Measurements from ENCODE around the gene SCCPDH. TPM values are rescaled to one million over a fixed set of nuclear protein-coding genes. Genes with fewer than 3 reads are reported as not detected.

Gene SCCPDH
- total and polyA plus RNA-seq, 4 donors: 52.1 to 84.3 (median 78.5) TPM

- Histone ChIP-seq H3K9ac (ENCODE audit: low read depth in 1 of 2, low read length in 2 of 2) (no peak overlapping the region), H3K27ac (ENCODE audit: low read depth in 1 of 2, low read length in 2 of 2) (no peak overlapping the region), H3K4me1 (ENCODE audit: control insufficient read depth in 4 of 4, insufficient read depth in 4 of 4, low read length in 3 of 4) (peaks cover 0 to 4% (median 0%) of the 10 kb centered on the region in 4 donors), H3K27me3 (ENCODE audit: control insufficient read depth in 4 of 4, insufficient read depth in 4 of 4, low read length in 3 of 4) (no peaks in the 10 kb centered on the region), H3K9me3 (ENCODE audit: control insufficient read depth in 4 of 4, low read length in 3 of 4) (no peaks in the 10 kb centered on the region), H3K36me3 (ENCODE audit: control insufficient read depth in 4 of 4, insufficient read depth in 3 of 4, low read depth in 1 of 4, low read length in 3 of 4) (no peaks in the 10 kb centered on the region), H3K4me3 (ENCODE audit: low read depth in 1 of 3, low read length in 3 of 3) (no peak overlapping the region)
- DNase-seq (ENCODE audit: low spot score): no peak
- WGBS: 85% methylated on average over 8 of the region's 8 CpGs
- TF ChIP-seq TAF1 (conservative IDR thresholded peaks at IDR 0.05) (no peak), FOXA2 (IDR thresholded peaks at IDR 0.05) (no peak), YY1 (IDR thresholded peaks at IDR 0.05) (no peak), SP1 (IDR thresholded peaks at IDR 0.05) (no peak)
These were observed 72.9 kb downstream of the SCCPDH start for GRCh38 chr1:246797157-246797556.

DNA sequence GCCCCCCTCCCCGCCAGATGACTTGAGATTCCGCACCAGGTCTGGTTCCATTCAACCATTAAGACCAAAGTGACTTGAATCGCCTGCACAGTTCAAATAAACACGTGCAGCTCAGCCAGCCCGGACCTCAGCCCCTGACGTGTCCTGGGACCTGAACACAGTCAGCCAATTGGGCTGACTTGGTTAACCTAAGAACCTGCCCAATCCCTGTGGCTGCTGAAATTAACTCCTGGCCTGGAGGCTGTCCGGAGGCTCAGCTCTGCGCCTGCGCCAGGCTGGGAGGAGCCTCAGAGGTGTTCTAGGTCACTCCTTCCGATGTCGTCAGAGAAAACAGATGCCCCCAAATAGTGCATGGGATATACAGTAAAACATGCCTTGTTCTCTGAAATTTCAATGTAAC lies 73.4 kb downstream of the SCCPDH start:
- H3K27ac ChIP-seq (ENCODE audit: low read depth in 1 of 2, low read length in 2 of 2): no peak overlapping the region
- H3K9me3 ChIP-seq (ENCODE audit: control insufficient read depth in 4 of 4, low read length in 3 of 4): no peaks in the 10 kb centered on the region
- peaks cover 0 to 4% (median 0%) of the 10 kb centered on the region in 4 donors for H3K4me1 ChIP-seq (ENCODE audit: control insufficient read depth in 4 of 4, insufficient read depth in 4 of 4, low read length in 3 of 4)
- no peaks in the 10 kb centered on the region for H3K27me3 ChIP-seq (ENCODE audit: control insufficient read depth in 4 of 4, insufficient read depth in 4 of 4, low read length in 3 of 4)
- TF ChIP-seq, protein P1, sequence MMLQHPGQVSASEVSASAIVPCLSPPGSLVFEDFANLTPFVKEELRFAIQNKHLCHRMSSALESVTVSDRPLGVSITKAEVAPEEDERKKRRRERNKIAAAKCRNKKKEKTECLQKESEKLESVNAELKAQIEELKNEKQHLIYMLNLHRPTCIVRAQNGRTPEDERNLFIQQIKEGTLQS (IDR thresholded peaks at IDR 0.05): no peak
- TF ChIP-seq, protein P2, sequence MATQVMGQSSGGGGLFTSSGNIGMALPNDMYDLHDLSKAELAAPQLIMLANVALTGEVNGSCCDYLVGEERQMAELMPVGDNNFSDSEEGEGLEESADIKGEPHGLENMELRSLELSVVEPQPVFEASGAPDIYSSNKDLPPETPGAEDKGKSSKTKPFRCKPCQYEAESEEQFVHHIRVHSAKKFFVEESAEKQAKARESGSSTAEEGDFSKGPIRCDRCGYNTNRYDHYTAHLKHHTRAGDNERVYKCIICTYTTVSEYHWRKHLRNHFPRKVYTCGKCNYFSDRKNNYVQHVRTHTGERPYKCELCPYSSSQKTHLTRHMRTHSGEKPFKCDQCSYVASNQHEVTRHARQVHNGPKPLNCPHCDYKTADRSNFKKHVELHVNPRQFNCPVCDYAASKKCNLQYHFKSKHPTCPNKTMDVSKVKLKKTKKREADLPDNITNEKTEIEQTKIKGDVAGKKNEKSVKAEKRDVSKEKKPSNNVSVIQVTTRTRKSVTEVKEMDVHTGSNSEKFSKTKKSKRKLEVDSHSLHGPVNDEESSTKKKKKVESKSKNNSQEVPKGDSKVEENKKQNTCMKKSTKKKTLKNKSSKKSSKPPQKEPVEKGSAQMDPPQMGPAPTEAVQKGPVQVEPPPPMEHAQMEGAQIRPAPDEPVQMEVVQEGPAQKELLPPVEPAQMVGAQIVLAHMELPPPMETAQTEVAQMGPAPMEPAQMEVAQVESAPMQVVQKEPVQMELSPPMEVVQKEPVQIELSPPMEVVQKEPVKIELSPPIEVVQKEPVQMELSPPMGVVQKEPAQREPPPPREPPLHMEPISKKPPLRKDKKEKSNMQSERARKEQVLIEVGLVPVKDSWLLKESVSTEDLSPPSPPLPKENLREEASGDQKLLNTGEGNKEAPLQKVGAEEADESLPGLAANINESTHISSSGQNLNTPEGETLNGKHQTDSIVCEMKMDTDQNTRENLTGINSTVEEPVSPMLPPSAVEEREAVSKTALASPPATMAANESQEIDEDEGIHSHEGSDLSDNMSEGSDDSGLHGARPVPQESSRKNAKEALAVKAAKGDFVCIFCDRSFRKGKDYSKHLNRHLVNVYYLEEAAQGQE (IDR thresholded peaks at IDR 0.05): no peak
- TF ChIP-seq HNF4A (conservative IDR thresholded peaks at IDR 0.05) (no peak), RAD21 (IDR thresholded peaks at IDR 0.05) (no peak), FOXA1 (IDR thresholded peaks at IDR 0.05) (no peak), NR2F2 (IDR thresholded peaks at IDR 0.05) (no peak), TAF1 (conservative IDR thresholded peaks at IDR 0.05) (no peak), GABPA (IDR thresholded peaks at IDR 0.05 in 1 of 2, conservative IDR thresholded peaks at IDR 0.05 in 1 of 2) (no peak)
- H3K9ac ChIP-seq (ENCODE audit: low read depth in 1 of 2, low read length in 2 of 2): no peak overlapping the region
- no peak for DNase-seq (ENCODE audit: low spot score)
- no peaks in the 10 kb centered on the region for H3K36me3 ChIP-seq (ENCODE audit: control insufficient read depth in 4 of 4, insufficient read depth in 3 of 4, low read depth in 1 of 4, low read length in 3 of 4)
- 91% methylated on average over 11 of the region's 11 CpGs for WGBS
- H3K4me3 ChIP-seq (ENCODE audit: low read depth in 1 of 3, low read length in 3 of 3): no peak overlapping the region

DNA sequence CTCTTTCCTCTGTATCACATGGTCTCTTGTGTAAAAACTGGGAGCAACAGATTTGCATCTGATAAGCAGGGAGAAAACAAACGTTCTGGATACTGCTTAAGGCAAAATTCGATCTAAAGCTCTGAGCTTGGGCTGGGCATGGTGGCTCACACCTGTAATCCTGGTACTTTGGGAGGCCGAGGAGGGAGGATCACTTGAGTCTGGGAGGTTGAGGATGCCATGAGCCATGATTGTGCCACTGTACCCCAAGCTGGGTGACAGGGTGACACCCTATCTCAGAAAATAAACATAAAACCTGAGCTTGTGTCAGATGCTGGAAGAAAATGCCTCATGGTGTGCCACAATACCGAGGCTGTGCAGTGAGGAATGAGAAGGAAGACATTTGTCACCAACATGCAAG lies 73.9 kb downstream of the SCCPDH start:
- Histone ChIP-seq H3K36me3 (ENCODE audit: control insufficient read depth in 4 of 4, insufficient read depth in 3 of 4, low read depth in 1 of 4, low read length in 3 of 4) (no peaks in the 10 kb centered on the region), H3K27ac (ENCODE audit: low read depth in 1 of 2, low read length in 2 of 2) (no peak overlapping the region), H3K9ac (ENCODE audit: low read depth in 1 of 2, low read length in 2 of 2) (no peak overlapping the region), H3K4me3 (ENCODE audit: low read depth in 1 of 3, low read length in 3 of 3) (no peak overlapping the region), H3K4me1 (ENCODE audit: control insufficient read depth in 4 of 4, insufficient read depth in 4 of 4, low read length in 3 of 4) (peaks cover 0 to 4% (median 0%) of the 10 kb centered on the region in 4 donors), H3K27me3 (ENCODE audit: control insufficient read depth in 4 of 4, insufficient read depth in 4 of 4, low read length in 3 of 4) (no peaks in the 10 kb centered on the region), H3K9me3 (ENCODE audit: control insufficient read depth in 4 of 4, low read length in 3 of 4) (no peaks in the 10 kb centered on the region)
- 79% methylated on average over 4 of the region's 4 CpGs for WGBS
- no peak for DNase-seq (ENCODE audit: low spot score)
- TF ChIP-seq RXRA (IDR thresholded peaks at IDR 0.05) (no peak), GABPA (IDR thresholded peaks at IDR 0.05 in 1 of 2, conservative IDR thresholded peaks at IDR 0.05 in 1 of 2) (no peak), HNF4A (conservative IDR thresholded peaks at IDR 0.05) (no peak), RAD21 (IDR thresholded peaks at IDR 0.05) (no peak), EGR1 (IDR thresholded peaks at IDR 0.05; ENCODE audit: low read depth in 2 of 2) (no peak), NR2F2 (IDR thresholded peaks at IDR 0.05) (no peak), FOXA1 (IDR thresholded peaks at IDR 0.05) (no peak), HNF4G (IDR thresholded peaks at IDR 0.05) (no peak), FOXA2 (IDR thresholded peaks at IDR 0.05) (no peak), ZBTB33 (IDR thresholded peaks at IDR 0.05) (no peak), YY1 (IDR thresholded peaks at IDR 0.05) (no peak), TAF1 (conservative IDR thresholded peaks at IDR 0.05) (no peak), SP1 (IDR thresholded peaks at IDR 0.05) (no peak)
- TF ChIP-seq, protein P3, sequence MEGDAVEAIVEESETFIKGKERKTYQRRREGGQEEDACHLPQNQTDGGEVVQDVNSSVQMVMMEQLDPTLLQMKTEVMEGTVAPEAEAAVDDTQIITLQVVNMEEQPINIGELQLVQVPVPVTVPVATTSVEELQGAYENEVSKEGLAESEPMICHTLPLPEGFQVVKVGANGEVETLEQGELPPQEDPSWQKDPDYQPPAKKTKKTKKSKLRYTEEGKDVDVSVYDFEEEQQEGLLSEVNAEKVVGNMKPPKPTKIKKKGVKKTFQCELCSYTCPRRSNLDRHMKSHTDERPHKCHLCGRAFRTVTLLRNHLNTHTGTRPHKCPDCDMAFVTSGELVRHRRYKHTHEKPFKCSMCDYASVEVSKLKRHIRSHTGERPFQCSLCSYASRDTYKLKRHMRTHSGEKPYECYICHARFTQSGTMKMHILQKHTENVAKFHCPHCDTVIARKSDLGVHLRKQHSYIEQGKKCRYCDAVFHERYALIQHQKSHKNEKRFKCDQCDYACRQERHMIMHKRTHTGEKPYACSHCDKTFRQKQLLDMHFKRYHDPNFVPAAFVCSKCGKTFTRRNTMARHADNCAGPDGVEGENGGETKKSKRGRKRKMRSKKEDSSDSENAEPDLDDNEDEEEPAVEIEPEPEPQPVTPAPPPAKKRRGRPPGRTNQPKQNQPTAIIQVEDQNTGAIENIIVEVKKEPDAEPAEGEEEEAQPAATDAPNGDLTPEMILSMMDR (IDR thresholded peaks at IDR 0.05; ENCODE audit: low read depth, low read length, missing input control): no peak
- TF ChIP-seq, protein P2 (IDR thresholded peaks at IDR 0.05): no peak

All from liver (tissue), 9 donors.